GM12878 (cell line): ENCODE measurements around the gene RAB31. TPM values are rescaled to one million over a fixed set of nuclear protein-coding genes. Genes with fewer than 3 reads are reported as not detected.

Source experiments
- ATAC-seq: fragments of 200-7000 bp; cut with Tn5 transposase; 3 replicates; pipeline ENCODE4 v1.9.1; 2020; ENCODE audit warnings: mild to moderate bottlenecking, moderate library complexity
- BruUV-seq: library from RNA; stranded (reverse); fragments of 400-500 nt; replicated peaks from 2 replicates; lab custom pipeline; 2021; lab: Mats Ljungman, UMichigan
- CTCF ChIA-PET: fragments of 300-600 bp; sonication (Branson Sonifier 250); formaldehyde crosslinking; extraction: SDS; loops from one replicate; lab custom pipeline; 2021; ENCODE audit warnings: inconsistent platforms; lab: Yijun Ruan, JAX
- POLR2A ChIA-PET: fragments of 350-600 bp; formaldehyde crosslinking; extraction: SDS; loops from one replicate; lab custom pipeline; 2021; ENCODE audit warnings: inconsistent platforms; lab: Charles Lee
- RAD21 ChIA-PET: fragments of 300-600 bp; sonication (Branson Sonifier 250); formaldehyde crosslinking; loops from one replicate; lab custom pipeline; 2023; ENCODE audit warnings: antibody characterized with exemption; ENCODE audit not compliant: unreplicated experiment; lab: Charles Lee
- SMC1A ChIA-PET: fragments of 300-600 bp; sonication (Branson Sonifier 250); formaldehyde crosslinking; loops from one replicate; lab custom pipeline; 2023; ENCODE audit not compliant: unreplicated experiment, uncharacterized antibody; lab: Charles Lee
- DNase-seq: peaks from one replicate; pipeline ENCODE4 v3.0.0-alpha.2; 2011; ENCODE audit warnings: low read depth, low spot score
- FAIRE-seq: peaks from 3 replicates; lab custom pipeline; 2011; peaks lifted over from hg19 to GRCh38; lab: Jason Lieb, UNC
- H2AFZ ChIP-seq: 2 replicates; pipeline ENCODE4 v1.6.0; 2011; ENCODE audit warnings: low read depth, low read length, control low read depth; ENCODE audit not compliant: control insufficient read depth
- H3K27ac ChIP-seq: 2 replicates; pipeline ENCODE4 v1.5.1; 2011; ENCODE audit warnings: control low read depth; ENCODE audit not compliant: control insufficient read depth, insufficient read depth
- H3K27me3 ChIP-seq, 2 experiments: replicated peaks in 1 of 2; 2 replicates each; pipeline versions ENCODE4 v1.6.0 to v1.6.1; 2011; ENCODE audit warnings: low read length in 1 of 2; ENCODE audit not compliant: control insufficient read depth in 2 of 2, insufficient read depth in 2 of 2
- H3K36me3 ChIP-seq, 2 experiments: 2 replicates each; pipeline ENCODE4 v1.5.1; 2011; ENCODE audit warnings: low read length in 1 of 2; ENCODE audit not compliant: control insufficient read depth in 2 of 2, insufficient read depth in 2 of 2
- H3K4me1 ChIP-seq: 2 replicates; pipeline ENCODE4 v1.6.1; 2011; ENCODE audit warnings: mild to moderate bottlenecking, low read length, moderate library complexity, mixed read lengths; ENCODE audit not compliant: control insufficient read depth, insufficient read depth
- H3K4me2 ChIP-seq: 2 replicates; pipeline ENCODE4 v1.6.0; 2011; ENCODE audit warnings: control low read depth; ENCODE audit not compliant: control insufficient read depth, insufficient read depth
- H3K4me3 ChIP-seq: fragments of 200-600 bp; sonication (generic); 2 replicates; pipeline ENCODE4 v1.5.1; 2016
- H3K79me2 ChIP-seq: 2 replicates; pipeline ENCODE4 v1.6.0; 2011; ENCODE audit warnings: low read length; ENCODE audit not compliant: control insufficient read depth, insufficient read depth
- H3K9ac ChIP-seq: 2 replicates; pipeline ENCODE4 v1.8.0; 2011; ENCODE audit warnings: low read length, control low read depth, mixed read lengths; ENCODE audit not compliant: control insufficient read depth, insufficient read depth
- H3K9me3 ChIP-seq: replicated peaks from 3 replicates; pipeline ENCODE4 v1.5.1; 2011; ENCODE audit warnings: mild to moderate bottlenecking, low read length; ENCODE audit not compliant: control insufficient read depth, insufficient read depth
- H4K20me1 ChIP-seq: 2 replicates; pipeline ENCODE4 v1.6.0; 2011; ENCODE audit not compliant: control insufficient read depth, insufficient read depth
- IRF4 ChIP-seq: IDR thresholded peaks from 2 replicates; pipeline ENCODE4 v1.6.1; 2011; ENCODE audit warnings: low read depth, low read length
- RB1 ChIP-seq: fragments of 450-650 bp; formaldehyde crosslinking; IDR thresholded peaks from 2 replicates; pipeline ENCODE4 v1.6.1; 2017; ENCODE audit warnings: mild to moderate bottlenecking, borderline replicate concordance
- SIN3A ChIP-seq: IDR thresholded peaks from 2 replicates; pipeline ENCODE4 v1.6.1; 2012; ENCODE audit warnings: low read depth, low read length, improper control_type of control experiment
- SP1 ChIP-seq: IDR thresholded peaks from one replicate; pipeline ENCODE4 v1.6.1; 2011; ENCODE audit warnings: low read depth, low read length
- SPI1 ChIP-seq: IDR thresholded peaks from 2 replicates; pipeline ENCODE4 v1.6.1; 2011; ENCODE audit warnings: low read depth, mild to moderate bottlenecking, low read length, moderate library complexity, borderline replicate concordance; ENCODE audit not compliant: insufficient read depth
- TARDBP ChIP-seq: IDR thresholded peaks from 2 replicates; pipeline ENCODE4 v1.6.1; 2016; ENCODE audit warnings: borderline replicate concordance
- WGBS: methylation state at CpG from one replicate; pipeline ENCODE4 v1.1.6; 2016; ENCODE audit warnings: low lambda C conversion rate; ENCODE audit not compliant: insufficient replicate concordance, insufficient coverage; ENCODE audit errors: missing lambda C conversion rate; 5-methylcytosine and 5-hydroxymethylcytosine counted together
- in situ Hi-C: fragments of 300-500 bp; cut with MboI; formaldehyde crosslinking; loops from 9 replicates; pipeline ENCODE4 v1.14.3; 2018; ENCODE audit warnings: mixed read lengths
- intact Hi-C: fragments of 100-400 bp; cut with micrococcal nuclease; formaldehyde crosslinking; loops from one replicate; pipeline ENCODE4 v1.14.2; 2022; ENCODE audit not compliant: unreplicated experiment
- polyA plus RNA-seq, 11 experiments: library from polyadenylated mRNA; depleted of rRNA in 4 of 11; unstranded in 6 of 11; stranded (reverse) in 5 of 11; fragments of >200 nt; fragmentation: Nextera tagmentation in 4 of 11; fragmentation: Illumina TruSeq in 1 of 11; extraction: Ambion mirVana in 4 of 11; extraction: Trizol in 1 of 11; gene quantifications; 1 replicate in 1 of 11; 2 replicates in 10 of 11; pipeline versions ENCODE4 v1.2.1 to v1.2.3, GENCODE V29; 2011 to 2016; ENCODE audit warnings: inconsistent platforms in 2 of 11, missing spikeins in 2 of 11, low read depth in 1 of 11
- total RNA-seq, 4 experiments: library from RNA; depleted of rRNA in 3 of 4; stranded (reverse); fragments of >200 nt in 3 of 4; fragmentation: Illumina TruSeq in 1 of 4; extraction: Trizol in 1 of 4; gene quantifications; 2 replicates each; pipeline versions ENCODE4 v1.2.1 to v1.2.3, GENCODE V29; 2013 to 2021
- TF ChIP-seq, protein P1 (sequence below): IDR thresholded peaks from 2 replicates; pipeline ENCODE4 v1.6.1; 2011; ENCODE audit warnings: low read depth, low read length, improper control_type of control experiment, borderline replicate concordance
- TF ChIP-seq, protein P2 (sequence below): fragments of 450-650 bp; formaldehyde crosslinking; IDR thresholded peaks from 2 replicates; pipeline ENCODE4 v1.5.0; 2022; ENCODE audit warnings: mild to moderate bottlenecking, missing genetic modification characterization
- TF ChIP-seq, protein P3 (sequence below): fragments of 450-650 bp; IDR thresholded peaks from 2 replicates; pipeline ENCODE4 v1.6.1; 2017; ENCODE audit warnings: mild to moderate bottlenecking, low read depth, inconsistent platforms; ENCODE audit not compliant: poor library complexity, severe bottlenecking

Gene RAB31
- total and polyA plus RNA-seq, 10 of the 15 experiments (the other 5 are each of a cell fraction or from before 2014, with no cell fraction given): 0.80 to 23.3 (median 12.2) TPM

DNA sequence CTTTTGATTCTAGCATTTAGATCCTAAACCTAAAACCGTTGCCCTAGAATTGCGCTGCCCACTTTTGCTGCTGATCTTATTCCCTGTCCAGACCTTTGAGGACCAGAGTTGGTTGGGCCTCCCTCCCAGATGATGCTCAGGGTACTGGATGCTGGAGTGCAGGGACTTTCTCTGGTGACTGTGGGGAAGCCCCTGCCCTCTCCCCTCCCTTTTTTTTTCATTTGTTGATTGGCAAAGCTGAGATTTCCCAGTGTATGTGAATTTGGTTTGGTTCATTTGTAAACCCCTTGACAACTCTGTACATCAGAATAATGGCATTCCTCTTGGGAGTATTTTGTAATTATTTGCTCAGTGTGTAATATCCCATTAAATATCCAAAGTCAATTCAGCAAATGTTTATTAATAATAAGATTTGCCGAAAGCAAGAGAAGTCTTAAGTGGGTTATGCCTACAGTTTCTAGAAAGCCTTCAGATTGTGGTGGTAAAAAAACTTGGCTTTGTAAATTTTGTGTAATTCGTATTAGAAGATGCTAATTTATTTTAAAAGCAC is 28.3 kb downstream of the RAB31 start:
- no peaks in the 10 kb centered on the region for H3K79me2 ChIP-seq
- no peak overlapping the region for H3K27ac ChIP-seq
- ChIA-PET POLR2A (no interaction called here), CTCF (no interaction called here), SMC1A (no interaction called here), RAD21 (no interaction called here)
- H3K27me3 ChIP-seq: no peaks in the 10 kb centered on the region; a peak in 1 of 4 replicates
- TF ChIP-seq, protein P1, sequence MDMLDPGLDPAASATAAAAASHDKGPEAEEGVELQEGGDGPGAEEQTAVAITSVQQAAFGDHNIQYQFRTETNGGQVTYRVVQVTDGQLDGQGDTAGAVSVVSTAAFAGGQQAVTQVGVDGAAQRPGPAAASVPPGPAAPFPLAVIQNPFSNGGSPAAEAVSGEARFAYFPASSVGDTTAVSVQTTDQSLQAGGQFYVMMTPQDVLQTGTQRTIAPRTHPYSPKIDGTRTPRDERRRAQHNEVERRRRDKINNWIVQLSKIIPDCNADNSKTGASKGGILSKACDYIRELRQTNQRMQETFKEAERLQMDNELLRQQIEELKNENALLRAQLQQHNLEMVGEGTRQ: no peak
- TF ChIP-seq SPI1: no peak
- TF ChIP-seq, protein P2, sequence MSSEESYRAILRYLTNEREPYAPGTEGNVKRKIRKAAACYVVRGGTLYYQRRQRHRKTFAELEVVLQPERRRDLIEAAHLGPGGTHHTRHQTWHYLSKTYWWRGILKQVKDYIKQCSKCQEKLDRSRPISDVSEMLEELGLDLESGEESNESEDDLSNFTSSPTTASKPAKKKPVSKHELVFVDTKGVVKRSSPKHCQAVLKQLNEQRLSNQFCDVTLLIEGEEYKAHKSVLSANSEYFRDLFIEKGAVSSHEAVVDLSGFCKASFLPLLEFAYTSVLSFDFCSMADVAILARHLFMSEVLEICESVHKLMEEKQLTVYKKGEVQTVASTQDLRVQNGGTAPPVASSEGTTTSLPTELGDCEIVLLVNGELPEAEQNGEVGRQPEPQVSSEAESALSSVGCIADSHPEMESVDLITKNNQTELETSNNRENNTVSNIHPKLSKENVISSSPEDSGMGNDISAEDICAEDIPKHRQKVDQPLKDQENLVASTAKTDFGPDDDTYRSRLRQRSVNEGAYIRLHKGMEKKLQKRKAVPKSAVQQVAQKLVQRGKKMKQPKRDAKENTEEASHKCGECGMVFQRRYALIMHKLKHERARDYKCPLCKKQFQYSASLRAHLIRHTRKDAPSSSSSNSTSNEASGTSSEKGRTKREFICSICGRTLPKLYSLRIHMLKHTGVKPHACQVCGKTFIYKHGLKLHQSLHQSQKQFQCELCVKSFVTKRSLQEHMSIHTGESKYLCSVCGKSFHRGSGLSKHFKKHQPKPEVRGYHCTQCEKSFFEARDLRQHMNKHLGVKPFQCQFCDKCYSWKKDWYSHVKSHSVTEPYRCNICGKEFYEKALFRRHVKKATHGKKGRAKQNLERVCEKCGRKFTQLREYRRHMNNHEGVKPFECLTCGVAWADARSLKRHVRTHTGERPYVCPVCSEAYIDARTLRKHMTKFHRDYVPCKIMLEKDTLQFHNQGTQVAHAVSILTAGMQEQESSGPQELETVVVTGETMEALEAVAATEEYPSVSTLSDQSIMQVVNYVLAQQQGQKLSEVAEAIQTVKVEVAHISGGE: no peak
- TF ChIP-seq SP1: no peak
- no peak for TF ChIP-seq IRF4
- no peak for TF ChIP-seq SIN3A
- TF ChIP-seq TARDBP: no peak
- TF ChIP-seq, protein P3, sequence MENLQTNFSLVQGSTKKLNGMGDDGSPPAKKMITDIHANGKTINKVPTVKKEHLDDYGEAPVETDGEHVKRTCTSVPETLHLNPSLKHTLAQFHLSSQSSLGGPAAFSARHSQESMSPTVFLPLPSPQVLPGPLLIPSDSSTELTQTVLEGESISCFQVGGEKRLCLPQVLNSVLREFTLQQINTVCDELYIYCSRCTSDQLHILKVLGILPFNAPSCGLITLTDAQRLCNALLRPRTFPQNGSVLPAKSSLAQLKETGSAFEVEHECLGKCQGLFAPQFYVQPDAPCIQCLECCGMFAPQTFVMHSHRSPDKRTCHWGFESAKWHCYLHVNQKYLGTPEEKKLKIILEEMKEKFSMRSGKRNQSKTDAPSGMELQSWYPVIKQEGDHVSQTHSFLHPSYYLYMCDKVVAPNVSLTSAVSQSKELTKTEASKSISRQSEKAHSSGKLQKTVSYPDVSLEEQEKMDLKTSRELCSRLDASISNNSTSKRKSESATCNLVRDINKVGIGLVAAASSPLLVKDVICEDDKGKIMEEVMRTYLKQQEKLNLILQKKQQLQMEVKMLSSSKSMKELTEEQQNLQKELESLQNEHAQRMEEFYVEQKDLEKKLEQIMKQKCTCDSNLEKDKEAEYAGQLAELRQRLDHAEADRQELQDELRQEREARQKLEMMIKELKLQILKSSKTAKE: no peak
- no peak for TF ChIP-seq RB1
- no peak overlapping the region for H3K9ac ChIP-seq
- no peaks in the 10 kb centered on the region for H3K9me3 ChIP-seq
- BruUV-seq: no TSS peak
- H4K20me1 ChIP-seq: peaks cover 3% of the 10 kb centered on the region; the same call in 1 of the 2 replicates
- H3K4me1 ChIP-seq: no peaks in the 10 kb centered on the region
- H3K4me3 ChIP-seq: no peak overlapping the region
- H3K36me3 ChIP-seq: no peaks in the 10 kb centered on the region
- intact Hi-C loops (no loop called here), in situ Hi-C loops (no loop called here)
- ATAC-seq: no peak
- H2AFZ ChIP-seq: no peak overlapping the region
- WGBS: 50% methylated on average over 4 of the region's 4 CpGs
- FAIRE-seq: no peak
- no peak for DNase-seq
- H3K4me2 ChIP-seq: no peak overlapping the region
